GM18520 (cell line): Measurements from ENCODE around the gene POTEF.
"Not testable (repeated sequence)": the region's sequence is repeated elsewhere in the genome, so short reads cannot be mapped to it uniquely, and the experiment has no call there.

Experiments used
- ATAC-seq: cut with Tn5 transposase; IDR thresholded peaks from one replicate; pipeline ENCODE4 v1.9.1; 2021; ENCODE audit not compliant: unreplicated experiment

Gene POTEF

GRCh38 chr2:130135692-130136541, 6.9 kb upstream of the POTEF start:
- ATAC-seq, result no peak

DNA sequence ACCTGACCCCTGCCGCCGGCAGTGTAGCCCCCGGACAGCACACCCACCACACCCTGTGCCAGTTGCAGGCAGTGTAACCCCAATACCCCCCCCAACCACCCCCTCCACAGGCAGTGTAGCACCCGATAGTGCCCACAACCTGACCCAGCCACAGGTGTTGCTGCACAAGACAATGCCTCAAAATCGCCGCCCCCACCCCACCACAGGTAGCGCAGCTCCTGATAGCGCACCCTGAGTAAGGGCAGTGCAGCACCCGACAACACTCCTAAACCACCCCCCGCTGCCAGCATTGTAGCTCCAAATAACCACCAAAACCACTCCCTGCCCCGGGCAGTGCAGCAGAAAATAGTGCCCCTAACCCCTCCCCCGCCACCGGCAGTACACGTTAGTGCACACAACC, 558 bp downstream of the POTEF start:
- ATAC-seq, result not testable (repeated sequence)

GRCh38 chr2:130127726-130128125, 1.3 kb downstream of the POTEF start:
- not testable (repeated sequence) for ATAC-seq

- ATAC-seq, result not testable (repeated sequence)
Measured at GRCh38 chr2:130120924-130121323, 8.1 kb downstream of the POTEF start.

DNA sequence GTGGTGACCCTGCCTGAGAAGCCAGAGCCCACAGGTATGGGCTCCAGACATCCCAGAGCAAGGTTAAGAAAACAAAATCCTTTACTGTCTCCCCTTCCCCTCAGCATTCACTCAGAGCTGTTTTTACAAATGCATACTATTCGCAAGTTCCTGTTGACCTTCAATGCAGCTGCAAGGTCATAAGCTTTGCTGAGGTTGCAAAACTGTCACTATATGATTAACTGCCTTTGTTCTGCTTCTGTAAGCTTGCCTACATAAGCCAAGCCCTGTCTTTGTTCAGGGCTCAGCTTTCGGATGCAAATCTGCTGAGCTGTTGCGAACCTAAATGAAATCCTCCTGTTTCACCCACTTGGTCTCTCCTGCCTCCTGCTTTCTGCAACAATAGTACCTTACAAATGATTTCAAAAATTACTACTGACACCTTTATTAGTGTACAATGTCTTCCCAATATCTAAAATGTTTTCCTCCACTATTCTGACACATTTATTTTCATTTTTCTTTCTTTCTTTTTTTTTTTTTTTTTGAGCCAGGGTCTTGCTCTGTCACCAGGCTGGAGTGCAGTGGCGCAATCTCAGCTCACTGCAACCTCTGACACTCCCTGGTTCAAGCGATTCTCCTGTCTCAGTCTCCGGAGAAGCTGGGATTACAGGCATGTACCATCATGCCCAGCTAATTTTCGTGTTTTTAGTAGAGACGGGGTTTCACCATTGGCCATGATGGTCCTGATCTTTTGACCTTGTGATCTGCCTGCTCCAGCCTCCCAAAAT, 26.2 kb downstream of the POTEF start:
- not testable (repeated sequence) for ATAC-seq

- ATAC-seq, result not testable (repeated sequence)
Measured at GRCh38 chr2:130062645-130063044, 66.4 kb downstream of the POTEF start.

GRCh38 chr2:130059982-130060381, 69.0 kb downstream of the POTEF start:
- ATAC-seq, result not testable (repeated sequence)

- ATAC-seq, result not testable (repeated sequence)
Measured at GRCh38 chr2:130056336-130056735, 72.7 kb downstream of the POTEF start.

- not testable (repeated sequence) for ATAC-seq
Measured at GRCh38 chr2:130053217-130053911, 75.7 kb downstream of the POTEF start.

DNA sequence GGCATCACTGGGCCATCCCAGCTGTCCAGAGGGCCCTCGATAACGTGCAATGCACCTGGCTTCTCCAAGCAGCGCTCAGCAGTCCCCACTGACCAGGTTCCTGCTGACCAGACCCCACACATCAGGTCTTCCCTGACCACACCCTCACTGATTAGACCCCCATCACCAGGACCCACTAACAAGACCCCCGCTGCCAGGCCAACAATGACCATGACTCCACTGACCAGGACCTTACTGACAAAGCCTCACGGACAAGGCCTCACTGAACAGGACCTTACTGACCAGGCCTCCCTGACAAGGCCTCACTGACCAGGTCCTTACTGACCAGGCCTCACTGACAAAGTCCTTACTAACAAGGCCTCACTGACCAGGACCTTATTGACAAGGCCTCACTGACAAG, 76.6 kb downstream of the POTEF start:
- ATAC-seq, result not testable (repeated sequence)

DNA sequence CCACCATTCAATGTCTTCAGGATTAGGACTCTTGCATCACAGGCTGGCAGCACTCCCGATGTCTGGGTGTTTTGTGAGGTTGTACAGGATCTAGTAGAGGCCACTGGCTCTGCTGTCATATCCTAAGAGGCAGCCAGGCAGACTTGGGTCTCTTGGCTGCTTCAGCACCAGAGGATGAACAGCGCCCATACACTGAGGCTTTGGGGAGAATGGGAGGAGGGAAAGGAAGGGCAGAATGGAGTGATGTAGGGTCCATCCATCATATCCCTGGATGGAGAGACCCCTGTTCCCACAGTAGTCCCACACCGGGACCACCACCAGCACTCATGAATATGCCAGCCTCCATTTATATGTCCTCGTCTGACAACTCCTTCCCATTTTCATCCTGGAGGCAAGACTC, 80.6 kb downstream of the POTEF start:
- not testable (repeated sequence) for ATAC-seq

- not testable (repeated sequence) for ATAC-seq
Measured at GRCh38 chr2:130038265-130038603, 90.8 kb downstream of the POTEF start.

DNA sequence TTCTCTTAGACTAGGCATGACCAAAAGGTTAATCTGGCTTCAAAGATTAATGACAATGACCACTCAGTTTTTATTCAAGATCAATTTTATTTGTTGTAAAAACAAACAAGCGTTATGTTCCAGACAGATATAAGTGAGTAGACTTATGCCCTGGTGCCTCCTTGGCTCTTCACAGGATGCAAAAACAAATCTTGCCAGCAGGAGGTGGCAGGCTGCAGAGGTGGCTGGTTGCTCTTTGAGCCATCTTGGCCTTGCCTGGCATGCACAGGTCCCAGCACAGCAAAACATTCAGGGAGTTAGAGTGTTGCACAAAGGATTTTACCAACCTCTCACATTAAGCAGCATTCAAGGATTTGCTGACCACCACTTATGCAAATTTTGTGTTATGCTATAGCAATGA, 103.1 kb downstream of the POTEF start:
- not testable (repeated sequence) for ATAC-seq
